DMS114 treated with DMSO at 0.1 percent for 48 hours (cell line): ENCODE results near the gene CAV1.

Experiments used
- DNase-seq: peaks from one replicate; lab custom pipeline; 2025; ENCODE audit not compliant: unreplicated experiment; lab: John Stamatoyannopoulos, UW

The CAV1 gene

GRCh38 chr7:116610210-116610609 lies 85.4 kb downstream of the CAV1 start:
- DNase-seq = no peak

- no peak for DNase-seq
Measured at GRCh38 chr7:116610721-116611120, 85.9 kb downstream of the CAV1 start.
